H1 (cell line): ENCODE results near the gene TJP2. TPM values are rescaled to one million over a fixed set of nuclear protein-coding genes. Genes with fewer than 3 reads are reported as not detected.

ENCODE experiments used
- CBX8 ChIP-seq: fragments of 300-800, 300-1000 bp; sonication (generic); IDR thresholded peaks from 2 replicates; pipeline ENCODE4 v1.7.1; 2016; ENCODE audit warnings: low read depth, low read length, borderline replicate concordance
- JUND ChIP-seq: IDR thresholded peaks from 2 replicates; pipeline ENCODE4 v1.6.1; 2011; ENCODE audit warnings: mild to moderate bottlenecking, improper control_type of control experiment, low read length
- NANOG ChIP-seq: IDR thresholded peaks from 2 replicates; pipeline ENCODE4 v1.6.1; 2011; ENCODE audit warnings: low read length, low read depth, mild to moderate bottlenecking, inconsistent platforms; ENCODE audit not compliant: insufficient read depth, poor library complexity, severe bottlenecking
- SIN3A ChIP-seq, 2 experiments: IDR thresholded peaks in 1 of 2; conservative IDR thresholded peaks in 1 of 2; 2 replicates each; pipeline ENCODE4 v1.6.1; 2011 to 2012; ENCODE audit warnings: low read length in 2 of 2, improper control_type of control experiment in 1 of 2, low read depth in 1 of 2, mild to moderate bottlenecking in 1 of 2
- SP4 ChIP-seq: IDR thresholded peaks from 2 replicates; pipeline ENCODE4 v1.6.1; 2012; ENCODE audit warnings: low read length, inconsistent platforms
- polyA plus RNA-seq, 7 experiments: library from polyadenylated mRNA; depleted of rRNA in 3 of 7; stranded (reverse) in 5 of 7; unstranded in 2 of 7; fragments of >200 nt in 5 of 7; fragments of 200-250 nt in 2 of 7; gene quantifications; 1 replicate in 5 of 7; 2 replicates in 1 of 7; 4 replicates in 1 of 7; pipeline versions ENCODE4 v1.2.1 to v1.2.3, GENCODE V29; 2011 to 2013; ENCODE audit warnings: missing spikeins in 2 of 7, mixed read lengths in 2 of 7
- total RNA-seq: library from RNA; stranded (reverse); fragmentation: NEBNext Ultra II Directional; extraction: Animal tissue kit (Norgen Biotek cat#: 25700); gene quantifications from 2 replicates; pipeline ENCODE4 v1.2.1, GENCODE V29; 2021
- TF ChIP-seq, protein P1 (sequence below): IDR thresholded peaks from 2 replicates; pipeline ENCODE4 v1.6.1; 2012; ENCODE audit warnings: low read length, inconsistent platforms

The TJP2 gene
- total and polyA plus RNA-seq, 2 of the 8 experiments (the other 6 are each of a cell fraction or from before 2014, with no cell fraction given): 54.9 to 137 TPM

DNA sequence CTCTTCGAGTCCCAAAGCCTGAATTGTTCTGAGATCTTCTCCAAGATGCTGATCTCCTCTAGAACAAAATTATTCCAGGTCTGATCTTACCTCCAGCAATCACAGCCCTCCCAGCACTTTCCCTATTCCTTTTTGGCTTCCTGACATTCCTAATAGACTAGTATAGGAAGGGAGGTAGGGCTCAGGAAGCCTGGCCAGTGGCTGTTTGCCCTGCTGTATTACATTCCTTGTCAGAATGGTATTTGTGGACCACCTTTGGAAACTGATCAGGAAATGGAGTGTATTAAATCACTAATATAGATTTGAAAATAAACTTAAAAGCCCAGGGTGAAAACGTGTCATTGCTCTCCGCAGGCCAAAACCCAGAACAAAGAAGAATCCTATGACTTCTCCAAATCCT lies 76.6 kb downstream of the TJP2 start (continued):
- TF ChIP-seq SIN3A (conservative IDR thresholded peaks at IDR 0.05 in 1 of 2, IDR thresholded peaks at IDR 0.05 in 1 of 2; ENCODE audit: low read depth in 1 of 2, low read length in 2 of 2) (no peak), NANOG (no peak), SP4 (no peak), CBX8 (no peak), JUND (no peak)
- TF ChIP-seq, protein P1, sequence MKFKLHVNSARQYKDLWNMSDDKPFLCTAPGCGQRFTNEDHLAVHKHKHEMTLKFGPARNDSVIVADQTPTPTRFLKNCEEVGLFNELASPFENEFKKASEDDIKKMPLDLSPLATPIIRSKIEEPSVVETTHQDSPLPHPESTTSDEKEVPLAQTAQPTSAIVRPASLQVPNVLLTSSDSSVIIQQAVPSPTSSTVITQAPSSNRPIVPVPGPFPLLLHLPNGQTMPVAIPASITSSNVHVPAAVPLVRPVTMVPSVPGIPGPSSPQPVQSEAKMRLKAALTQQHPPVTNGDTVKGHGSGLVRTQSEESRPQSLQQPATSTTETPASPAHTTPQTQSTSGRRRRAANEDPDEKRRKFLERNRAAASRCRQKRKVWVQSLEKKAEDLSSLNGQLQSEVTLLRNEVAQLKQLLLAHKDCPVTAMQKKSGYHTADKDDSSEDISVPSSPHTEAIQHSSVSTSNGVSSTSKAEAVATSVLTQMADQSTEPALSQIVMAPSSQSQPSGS: no peak
